ENCODE results near the gene NOCT. TPM values are rescaled to one million over a fixed set of nuclear protein-coding genes. Genes with fewer than 3 reads are reported as not detected.
"Not testable (repeated sequence)": the region's sequence is repeated elsewhere in the genome, so short reads cannot be mapped to it uniquely, and the experiment has no call there.

The NOCT gene
- total RNA-seq, 4 donors from 2014 or later = 4.8 to 18.5 (median 9.2) TPM

DNA sequence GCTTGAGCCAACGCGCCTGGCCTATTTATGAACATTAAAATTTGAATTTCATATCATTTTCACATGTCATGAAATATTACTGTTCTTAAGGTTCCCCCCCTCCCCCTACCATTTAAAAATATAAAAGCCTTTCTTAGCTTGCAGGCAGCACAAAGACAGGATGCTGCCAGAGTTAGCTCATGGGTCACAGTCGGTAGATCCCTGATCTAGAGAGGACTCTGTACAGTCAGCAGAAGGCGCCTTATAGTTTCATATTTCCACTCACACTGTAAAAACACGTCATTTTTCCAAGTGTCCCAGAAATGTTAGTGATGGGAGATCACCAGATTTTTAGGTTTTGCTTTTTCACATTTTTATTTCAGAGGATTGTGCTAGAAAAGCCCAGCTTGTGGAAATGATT lies 12.2 kb downstream of the NOCT start:
- in situ Hi-C loops (cut with MboI; ENCODE audit: low sequenced_read_pairs in 4 of 4) (loop anchor here in 3 of 4 donors (5.0 to 25.0 kb wide), 7 partner anchors 135 to 635 kb away; partner anchors contain the start of gene MGST2 (in 1 of the 3)), intact Hi-C loops (cut with DNase I; ENCODE audit: low total_unique reads) (loop anchor here (5.0 kb wide), 1 partner anchor 425 kb away; the partner anchor contains the start of gene RAB33B)
- TF ChIP-seq POLR2A (IDR thresholded peaks at IDR 0.05) = no peak
- TF ChIP-seq, protein P1, sequence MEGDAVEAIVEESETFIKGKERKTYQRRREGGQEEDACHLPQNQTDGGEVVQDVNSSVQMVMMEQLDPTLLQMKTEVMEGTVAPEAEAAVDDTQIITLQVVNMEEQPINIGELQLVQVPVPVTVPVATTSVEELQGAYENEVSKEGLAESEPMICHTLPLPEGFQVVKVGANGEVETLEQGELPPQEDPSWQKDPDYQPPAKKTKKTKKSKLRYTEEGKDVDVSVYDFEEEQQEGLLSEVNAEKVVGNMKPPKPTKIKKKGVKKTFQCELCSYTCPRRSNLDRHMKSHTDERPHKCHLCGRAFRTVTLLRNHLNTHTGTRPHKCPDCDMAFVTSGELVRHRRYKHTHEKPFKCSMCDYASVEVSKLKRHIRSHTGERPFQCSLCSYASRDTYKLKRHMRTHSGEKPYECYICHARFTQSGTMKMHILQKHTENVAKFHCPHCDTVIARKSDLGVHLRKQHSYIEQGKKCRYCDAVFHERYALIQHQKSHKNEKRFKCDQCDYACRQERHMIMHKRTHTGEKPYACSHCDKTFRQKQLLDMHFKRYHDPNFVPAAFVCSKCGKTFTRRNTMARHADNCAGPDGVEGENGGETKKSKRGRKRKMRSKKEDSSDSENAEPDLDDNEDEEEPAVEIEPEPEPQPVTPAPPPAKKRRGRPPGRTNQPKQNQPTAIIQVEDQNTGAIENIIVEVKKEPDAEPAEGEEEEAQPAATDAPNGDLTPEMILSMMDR (IDR thresholded peaks at IDR 0.05 in 4 of 5, conservative IDR thresholded peaks at IDR 0.05 in 1 of 5) = no peak
- Histone ChIP-seq H3K36me3 (no peaks in the 10 kb centered on the region), H3K4me3 (no peak overlapping the region), H3K27ac (peak overlapping the region; percentile 88 to 92 (median 90)), H3K9me3 (no peaks in the 10 kb centered on the region), H3K4me1 (peaks cover 22 to 40% of the 10 kb centered on the region in 2 donors), H3K27me3 (no peaks in the 10 kb centered on the region)
- peak; percentile 42 to 55 for ATAC-seq
- no peak for DNase-seq

DNA sequence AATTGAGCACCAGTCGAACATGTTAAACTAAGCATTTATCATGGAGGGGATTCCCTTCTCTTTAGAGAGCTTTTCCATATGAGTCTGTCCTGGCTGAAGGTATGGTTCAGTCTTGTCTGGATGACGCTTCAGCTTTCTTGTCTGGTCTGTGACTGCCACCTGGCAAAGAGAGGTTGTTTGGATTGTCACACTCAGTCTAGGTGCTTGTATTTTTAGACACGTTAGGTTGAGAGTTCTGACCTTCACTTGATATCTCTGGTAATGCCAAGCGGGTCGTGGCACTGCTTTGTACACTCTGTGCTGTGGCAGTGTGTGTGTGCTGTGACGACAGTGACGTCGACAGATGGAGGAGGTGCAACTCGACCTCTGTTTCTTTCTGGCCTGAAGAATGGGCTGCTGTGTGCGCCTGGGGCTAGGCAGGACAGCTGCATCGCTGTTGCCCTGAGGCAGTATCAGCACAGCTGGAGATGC lies 12.6 kb downstream of the NOCT start:
- peak; percentile 92 to 95 for ATAC-seq
- Histone ChIP-seq H3K27me3 (no peaks in the 10 kb centered on the region), H3K27ac (peak overlapping the region; percentile 88 to 92 (median 90)), H3K4me3 (no peak overlapping the region), H3K9me3 (no peaks in the 10 kb centered on the region), H3K4me1 (peaks cover 22 to 40% of the 10 kb centered on the region in 2 donors), H3K36me3 (no peaks in the 10 kb centered on the region)
- TF ChIP-seq POLR2A (IDR thresholded peaks at IDR 0.05) = peak; percentile 54 to 73
- TF ChIP-seq, protein P1 (IDR thresholded peaks at IDR 0.05 in 4 of 5, conservative IDR thresholded peaks at IDR 0.05 in 1 of 5) = no peak
- intact Hi-C loops (cut with DNase I; ENCODE audit: low total_unique reads) (loop anchor here (5.0 kb wide), 1 partner anchor 424 kb away; the partner anchor contains the start of gene RAB33B), in situ Hi-C loops (cut with MboI; ENCODE audit: low sequenced_read_pairs in 4 of 4) (loop anchor here in 3 of 4 donors (5.0 to 25.0 kb wide), 7 partner anchors 134 to 634 kb away; partner anchors contain the start of gene MGST2 (in 1 of the 3))
- DNase-seq = peak; percentile 85 to 97

DNA sequence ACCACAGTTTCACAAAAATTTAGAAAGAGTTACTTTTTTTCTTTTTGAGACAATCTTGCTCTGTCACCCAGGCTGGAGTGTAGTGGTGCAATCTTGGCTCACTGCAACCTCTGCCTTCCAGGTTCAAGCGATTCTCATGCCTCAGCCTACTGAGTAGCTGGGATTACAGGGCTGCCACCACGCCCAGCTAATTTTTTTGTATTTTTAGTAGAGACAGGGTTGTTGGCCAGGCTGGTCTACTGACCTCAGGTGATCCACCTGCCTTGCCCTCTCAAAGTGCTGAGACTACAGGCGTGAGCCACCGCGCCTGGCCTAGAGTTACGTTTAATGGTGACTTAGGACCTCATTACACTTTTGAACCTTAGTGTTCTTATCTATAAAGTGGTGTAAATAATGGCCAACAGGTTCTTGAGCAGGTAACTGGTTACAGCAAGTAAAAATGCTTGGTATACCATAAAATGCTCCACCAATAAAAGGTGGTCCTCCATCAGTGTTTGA lies 14.3 kb downstream of the NOCT start:
- H3K36me3 ChIP-seq, H3K4me3 ChIP-seq, H3K27me3 ChIP-seq, H3K9me3 ChIP-seq, ATAC-seq, DNase-seq: not testable (repeated sequence)
- Histone ChIP-seq H3K27ac (peak overlapping the region; percentile 88 to 92 (median 90)), H3K4me1 (peaks cover 22 to 48% of the 10 kb centered on the region in 2 donors)
- intact Hi-C loops (cut with DNase I; ENCODE audit: low total_unique reads) (loop anchor here (1.0 to 5.0 kb wide), 5 partner anchors 53 to 422 kb away; partner anchors contain the start of genes ELF2 and RAB33B), in situ Hi-C loops (cut with MboI; ENCODE audit: low sequenced_read_pairs in 4 of 4) (loop anchor here (5.0 to 25.0 kb wide), 10 partner anchors 55 to 632 kb away; partner anchors contain the start of gene MGST2 (in 1 of the 4))

DNA sequence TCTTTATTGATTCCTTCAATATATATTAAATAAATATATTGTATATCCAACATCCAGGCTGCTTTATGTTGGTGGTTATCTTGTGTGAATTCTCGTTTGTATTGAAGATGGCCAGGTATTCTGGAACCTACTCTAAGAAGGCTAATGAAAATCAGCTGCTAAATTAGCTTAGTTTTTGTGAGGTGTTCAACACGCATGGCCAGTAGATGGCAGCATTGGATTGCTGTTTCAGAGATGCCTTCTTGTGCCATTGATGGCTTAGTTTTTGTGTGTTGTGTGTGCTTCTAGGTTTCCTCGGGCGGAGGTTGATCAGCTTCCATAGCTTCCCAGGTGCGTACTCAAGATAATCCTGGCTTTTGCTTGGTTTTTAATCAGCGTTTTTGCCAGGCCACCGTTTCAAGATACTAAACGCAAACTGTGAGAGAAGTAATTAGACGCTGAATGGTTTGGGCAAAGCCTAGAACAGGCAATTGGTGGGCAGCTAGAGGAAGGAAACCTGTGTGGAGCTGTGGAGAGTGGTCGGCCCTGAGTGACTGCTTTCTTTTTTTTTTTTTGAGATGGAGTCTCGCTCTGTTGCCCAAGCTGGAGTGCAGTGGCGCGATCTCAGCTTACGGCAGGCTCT lies 15.1 kb downstream of the NOCT start:
- Histone ChIP-seq H3K4me1 (peaks cover 22 to 43% of the 10 kb centered on the region in 2 donors), H3K9me3 (no peaks in the 10 kb centered on the region), H3K27ac (peak overlapping the region; percentile 88 to 92 (median 90)), H3K36me3 (no peaks in the 10 kb centered on the region), H3K4me3 (no peak overlapping the region), H3K27me3 (no peaks in the 10 kb centered on the region)
- intact Hi-C loops (cut with DNase I; ENCODE audit: low total_unique reads) = loop anchor here (1.0 to 2.0 kb wide), 3 partner anchors 52 to 265 kb away; no protein-coding TSS in a partner anchor
- DNase-seq = peak; percentile 59 to 75
- peak; percentile 45 to 65 for ATAC-seq
- no peak for TF ChIP-seq POLR2A (IDR thresholded peaks at IDR 0.05)
- TF ChIP-seq, protein P1 (IDR thresholded peaks at IDR 0.05 in 4 of 5, conservative IDR thresholded peaks at IDR 0.05 in 1 of 5) = peak; percentile 82 to 90 (median 86)
- in situ Hi-C loops (cut with MboI; ENCODE audit: low sequenced_read_pairs in 4 of 4) = loop anchor here (5.0 to 25.0 kb wide), 9 partner anchors 54 to 632 kb away; partner anchors contain the start of gene MGST2 (in 1 of the 4)

DNA sequence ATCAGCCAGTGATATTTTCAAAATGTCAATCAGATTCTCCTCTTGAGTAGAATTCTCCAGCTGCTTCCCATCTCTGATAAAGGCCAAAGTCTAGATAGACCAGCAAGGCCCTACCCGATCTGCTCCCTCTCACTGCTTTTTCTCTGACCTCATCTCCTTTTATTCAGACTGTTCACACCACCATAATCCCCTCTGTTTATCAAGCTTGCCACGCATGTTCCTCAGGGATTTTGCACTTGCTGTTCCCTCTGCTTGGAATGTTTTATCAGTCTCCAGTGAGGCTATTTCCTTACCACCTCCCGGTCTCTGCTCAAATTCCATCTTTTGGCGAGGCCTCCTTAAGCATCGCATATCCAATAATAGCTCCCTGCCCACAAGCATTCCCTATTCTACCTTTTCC lies 20.1 kb downstream of the NOCT start:
- Histone ChIP-seq H3K27me3 (no peaks in the 10 kb centered on the region), H3K9me3 (no peaks in the 10 kb centered on the region), H3K27ac (peak overlapping the region in 3 of 4 donors; percentile 5 to 47 (median 40)), H3K36me3 (no peaks in the 10 kb centered on the region), H3K4me3 (no peak overlapping the region), H3K4me1 (peaks cover 0 to 13% of the 10 kb centered on the region in 2 donors)
- TF ChIP-seq, protein P1 (IDR thresholded peaks at IDR 0.05 in 4 of 5, conservative IDR thresholded peaks at IDR 0.05 in 1 of 5) = no peak
- no peak for TF ChIP-seq POLR2A (IDR thresholded peaks at IDR 0.05)
- ATAC-seq (no peak), DNase-seq (no peak)
- intact Hi-C loops (cut with DNase I; ENCODE audit: low total_unique reads) (no loop called here), in situ Hi-C loops (cut with MboI; ENCODE audit: low sequenced_read_pairs in 4 of 4) (loop anchor here (10.0 to 25.0 kb wide), 7 partner anchors 49 to 627 kb away; partner anchors contain the start of gene MGST2 (in 1 of the 4))
